Upper lobe of left lung (tissue), 6 donors: ENCODE results near the gene TUBGCP2. TPM values are rescaled to one million over a fixed set of nuclear protein-coding genes. Genes with fewer than 3 reads are reported as not detected.

Experiments used
- ATAC-seq, 2 donors: fragments of 200-7000 bp; cut with Tn5 transposase; one replicate each; pipeline ENCODE4 v1.9.1; 2022; ENCODE audit warnings: mild to moderate bottlenecking in 2 of 2, moderate library complexity in 2 of 2; ENCODE audit not compliant: low FRiP score in 2 of 2
- DNase-seq, 2 donors: peaks; one replicate each; pipeline ENCODE4 v3.0.0-alpha.2; 2019 to 2020
- H3K27ac ChIP-seq, 4 donors: fragments of 200-600 bp; sonication (generic); one replicate each; pipeline ENCODE4 v1.5.1; 2016 to 2019
- H3K27me3 ChIP-seq, 4 donors: fragments of 200-600 bp; sonication (generic); one replicate each; pipeline ENCODE4 v1.5.1; 2017 to 2019
- H3K36me3 ChIP-seq, 4 donors: fragments of 200-600 bp; sonication (generic); one replicate each; pipeline ENCODE4 v1.5.1; 2016 to 2019
- H3K4me1 ChIP-seq, 4 donors: fragments of 200-600 bp; sonication (generic); one replicate each; pipeline ENCODE4 v1.5.1; 2018 to 2019
- H3K4me3 ChIP-seq, 4 donors: fragments of 200-600 bp; sonication (generic); one replicate each; pipeline ENCODE4 v1.5.1; 2017 to 2019; ENCODE audit warnings: mild to moderate bottlenecking in 2 of 4, moderate library complexity in 1 of 4
- H3K9me3 ChIP-seq, 4 donors: fragments of 200-600 bp; sonication (generic); one replicate each; pipeline ENCODE4 v1.5.1; 2018 to 2019
- CTCF ChIP-seq, 6 experiments: fragments of 450-650 bp in 4 of 6; fragments of 200-600 bp in 2 of 6; sonication (generic) in 2 of 6; IDR thresholded peaks; one replicate each; pipeline ENCODE4 v1.5.1; 2016 to 2019; ENCODE audit warnings: antibody characterized with exemption in 6 of 6
- EP300 ChIP-seq, 4 donors: sonication (generic); formaldehyde crosslinking; IDR thresholded peaks; one replicate each; pipeline ENCODE4 v1.5.1; 2017; ENCODE audit warnings: antibody characterized with exemption in 4 of 4, control low read depth in 2 of 4
- POLR2A ChIP-seq, 4 donors: fragments of 450-650 bp; IDR thresholded peaks; one replicate each; pipeline ENCODE4 v1.5.1; 2016 to 2017; ENCODE audit warnings: antibody characterized with exemption in 4 of 4, mild to moderate bottlenecking in 2 of 4
- POLR2AphosphoS5 ChIP-seq, 2 donors: sonication (generic); formaldehyde crosslinking; IDR thresholded peaks; one replicate each; pipeline ENCODE4 v1.5.1; 2017; ENCODE audit warnings: antibody characterized with exemption in 2 of 2
- WGBS, 2 donors: methylation state at CpG; one replicate each; pipeline ENCODE4 v1.1.5; 2017 to 2018; 5-methylcytosine and 5-hydroxymethylcytosine counted together
- total RNA-seq, 6 donors: library from RNA; depleted of rRNA in 4 of 6; stranded (reverse); fragments of >200 nt in 4 of 6; gene quantifications; one replicate each; pipeline versions ENCODE4 v1.1.0 to v1.2.1, GENCODE V29; 2016 to 2021
- donor health status: DM: no; HTN: no; CAD: no; lungs with moderate emphysema.
- donor health status: DM: no; HTN: yes; CAD: no; lungs with severe emphysema.

TUBGCP2 gene
- total RNA-seq, 6 donors from 2014 or later: 41.7 to 106 (median 56.3) TPM

DNA sequence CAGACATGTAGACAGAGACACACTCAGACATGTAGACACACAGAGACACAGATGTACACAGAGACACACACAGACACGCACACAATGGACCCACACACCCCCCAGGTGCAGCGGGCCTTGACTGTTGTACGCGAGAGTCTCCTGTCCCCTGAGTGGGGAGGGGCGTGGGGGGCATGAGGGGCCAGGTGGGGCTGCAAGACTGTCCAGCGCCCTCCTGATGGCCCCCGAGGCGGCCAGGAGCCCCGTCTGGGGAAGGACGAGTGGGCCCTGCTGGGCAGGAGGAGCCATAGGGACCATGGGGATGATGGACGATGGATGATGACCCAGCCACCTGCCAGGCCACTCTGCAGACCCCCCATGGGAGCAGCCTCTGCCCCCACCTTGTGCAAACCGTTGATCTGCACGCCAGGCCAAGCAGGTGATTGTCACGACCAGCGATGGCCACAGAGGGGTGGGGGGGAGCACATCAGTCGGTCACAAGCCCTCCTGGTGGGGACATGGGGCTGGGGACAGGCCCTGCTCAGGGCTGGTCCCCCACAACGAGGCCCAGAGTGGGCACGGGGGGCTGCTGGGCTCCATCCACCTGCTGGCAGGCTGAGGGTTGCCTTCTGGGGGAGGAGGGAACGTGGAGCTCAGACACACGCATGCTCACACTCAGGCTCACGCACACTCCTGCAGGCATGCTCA, 59.4 kb downstream of the TUBGCP2 start:
- no peak overlapping the region for H3K4me3 ChIP-seq
- H3K4me1 ChIP-seq: peaks cover 0 to 4% (median 0%) of the 10 kb centered on the region in 4 donors
- no peaks in the 10 kb centered on the region for H3K36me3 ChIP-seq
- no peaks in the 10 kb centered on the region for H3K9me3 ChIP-seq
- H3K27ac ChIP-seq: no peak overlapping the region
- TF ChIP-seq POLR2A (IDR thresholded peaks at IDR 0.05): no peak
- TF ChIP-seq POLR2AphosphoS5 (IDR thresholded peaks at IDR 0.05): no peak
- TF ChIP-seq CTCF (IDR thresholded peaks at IDR 0.05): no peak
- no peak for TF ChIP-seq EP300 (IDR thresholded peaks at IDR 0.05)
- ATAC-seq (no peak), DNase-seq (peak in 1 of 2 donors; percentile 79)
- peaks cover 0 to 13% (median 4%) of the 10 kb centered on the region in 4 donors for H3K27me3 ChIP-seq
- 68 to 73% methylated on average over 5 to 19 of the region's 21 CpGs for WGBS, 2 donors

DNA sequence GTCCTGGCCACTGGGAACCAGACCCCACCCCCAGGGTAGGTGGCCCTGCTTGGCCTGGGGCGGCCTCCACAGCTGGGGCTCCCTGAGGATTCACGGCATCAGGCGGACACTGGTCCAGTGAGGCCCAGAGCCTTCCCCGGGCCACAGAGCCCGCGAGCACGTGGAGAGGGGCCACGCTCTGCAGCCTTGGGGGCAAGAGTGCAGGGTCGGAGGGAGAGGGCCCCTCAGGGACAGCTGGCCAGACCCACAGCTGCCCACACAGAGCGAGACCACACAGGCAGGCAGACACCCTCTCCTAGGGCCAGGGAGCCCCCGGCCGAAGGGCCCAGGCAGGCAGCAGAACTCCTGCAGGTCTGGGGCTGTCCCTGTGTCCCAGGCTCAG, 60.3 kb downstream of the TUBGCP2 start:
- Histone ChIP-seq H3K27me3 (peaks cover 0 to 13% (median 4%) of the 10 kb centered on the region in 4 donors), H3K36me3 (no peaks in the 10 kb centered on the region), H3K4me3 (no peak overlapping the region), H3K27ac (no peak overlapping the region), H3K4me1 (peaks cover 0 to 4% (median 0%) of the 10 kb centered on the region in 4 donors), H3K9me3 (no peaks in the 10 kb centered on the region)
- TF ChIP-seq CTCF (IDR thresholded peaks at IDR 0.05) (no peak), POLR2A (IDR thresholded peaks at IDR 0.05) (no peak), EP300 (IDR thresholded peaks at IDR 0.05) (no peak)
- DNase-seq (peak in 1 of 2 donors; percentile 71), ATAC-seq (no peak)
- WGBS, 2 donors: 83% methylated on average over 12 of the region's 12 CpGs; no CpG with 5 or more reads in 1 of the 2 donors

DNA sequence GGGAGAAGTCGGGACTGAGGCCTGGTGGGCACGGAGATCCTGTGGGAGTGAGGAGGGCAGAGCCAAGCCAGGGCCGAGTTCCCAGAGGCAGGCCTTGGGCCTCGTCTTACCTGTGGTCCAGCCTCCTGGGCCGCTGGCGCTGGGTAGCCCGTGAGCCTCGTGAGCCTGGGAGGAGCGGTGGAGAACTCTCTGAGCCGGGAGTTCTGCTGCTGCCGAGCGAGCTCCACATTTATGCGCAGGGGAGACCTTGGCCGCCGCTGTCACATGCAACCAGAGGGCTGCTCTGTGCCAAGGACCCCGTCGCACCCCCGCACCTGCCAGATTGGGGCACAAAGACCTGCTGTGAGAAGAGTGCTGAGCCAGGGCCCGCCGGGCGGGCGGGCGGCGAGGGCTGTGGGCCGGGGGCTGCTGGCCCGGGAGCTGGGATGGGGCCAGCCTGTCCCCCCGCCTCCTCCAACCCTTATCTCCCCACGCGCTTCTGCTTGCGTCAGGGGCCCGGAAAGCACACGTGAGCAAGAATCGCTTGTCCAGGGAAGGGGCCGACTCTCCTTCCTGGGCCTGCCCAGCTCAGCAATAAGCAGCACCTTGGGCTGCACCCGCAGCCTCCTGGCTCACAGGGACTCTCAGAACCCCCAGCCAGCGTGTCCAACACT, 60.9 kb downstream of the TUBGCP2 start:
- DNase-seq: peak in 1 of 2 donors; percentile 79

GRCh38 chr10:133246236-133246626, 62.4 kb downstream of the TUBGCP2 start:
- peaks cover 0 to 10% (median 8%) of the 10 kb centered on the region in 4 donors for H3K4me1 ChIP-seq
- H3K27ac ChIP-seq: no peak overlapping the region
- H3K36me3 ChIP-seq: no peaks in the 10 kb centered on the region
- DNase-seq (no peak), ATAC-seq (no peak)
- H3K4me3 ChIP-seq: no peak overlapping the region
- 58 to 73% methylated on average over 12 of the region's 12 CpGs for whole genome bisulfite sequencing, 2 donors
- H3K9me3 ChIP-seq: no peaks in the 10 kb centered on the region
- TF ChIP-seq POLR2AphosphoS5 (IDR thresholded peaks at IDR 0.05) (no peak), CTCF (IDR thresholded peaks at IDR 0.05) (no peak), EP300 (IDR thresholded peaks at IDR 0.05) (no peak), POLR2A (IDR thresholded peaks at IDR 0.05) (no peak)
- H3K27me3 ChIP-seq: peaks cover 0 to 15% (median 5%) of the 10 kb centered on the region in 4 donors

More for the DNA sequence above, 60.9 kb downstream of the TUBGCP2 start:
- no peak for ATAC-seq
- H3K36me3 ChIP-seq: no peaks in the 10 kb centered on the region
- H3K4me3 ChIP-seq: no peak overlapping the region
- H3K27ac ChIP-seq: no peak overlapping the region
- WGBS, 2 donors: 81 to 87% methylated on average over 10 to 32 of the region's 36 CpGs
- peaks cover 0 to 13% (median 4%) of the 10 kb centered on the region in 4 donors for H3K27me3 ChIP-seq
- H3K9me3 ChIP-seq: no peaks in the 10 kb centered on the region
- H3K4me1 ChIP-seq: peaks cover 0 to 4% (median 0%) of the 10 kb centered on the region in 4 donors
- TF ChIP-seq POLR2A (IDR thresholded peaks at IDR 0.05) (no peak), CTCF (IDR thresholded peaks at IDR 0.05) (no peak), EP300 (IDR thresholded peaks at IDR 0.05) (no peak), POLR2AphosphoS5 (IDR thresholded peaks at IDR 0.05) (no peak)
